Right ventricle myocardium inferior (tissue), 1 donor: Measurements from ENCODE around the gene RNF130. TPM values are rescaled to one million over a fixed set of nuclear protein-coding genes. Genes with fewer than 3 reads are reported as not detected.

Source experiments
- ATAC-seq: fragments of 200-7000 bp; cut with Tn5 transposase; one replicate; pipeline ENCODE4 v1.9.1; 2020; ENCODE audit warnings: mild to moderate bottlenecking, moderate library complexity
- DNase-seq: peaks from one replicate; pipeline ENCODE4 v3.0.0; 2021; ENCODE audit errors: missing footprints
- intact Hi-C: fragments of 100-400 bp; cut with DNase I; formaldehyde crosslinking; loops from one replicate; pipeline ENCODE4 v1.11.0; 2022
- microRNA-seq: library from miRNA; unstranded; fragments of <30 nt; microRNA quantifications from one replicate; pipeline ENCODE4 v1.2.0, GENCODE V29; 2020
- total RNA-seq: library from RNA; stranded (reverse); fragmentation: NEBNext Ultra II Directional; extraction: Animal tissue kit (Norgen Biotek cat#: 25700); gene quantifications from one replicate; pipeline ENCODE4 v1.2.1, GENCODE V29; 2021
- donor health status: DM: no; HTN: yes; CAD: no; lungs with severe emphysema.

The RNF130 gene
- total RNA-seq, 1 donor from 2014 or later, result 51.2 TPM

DNA sequence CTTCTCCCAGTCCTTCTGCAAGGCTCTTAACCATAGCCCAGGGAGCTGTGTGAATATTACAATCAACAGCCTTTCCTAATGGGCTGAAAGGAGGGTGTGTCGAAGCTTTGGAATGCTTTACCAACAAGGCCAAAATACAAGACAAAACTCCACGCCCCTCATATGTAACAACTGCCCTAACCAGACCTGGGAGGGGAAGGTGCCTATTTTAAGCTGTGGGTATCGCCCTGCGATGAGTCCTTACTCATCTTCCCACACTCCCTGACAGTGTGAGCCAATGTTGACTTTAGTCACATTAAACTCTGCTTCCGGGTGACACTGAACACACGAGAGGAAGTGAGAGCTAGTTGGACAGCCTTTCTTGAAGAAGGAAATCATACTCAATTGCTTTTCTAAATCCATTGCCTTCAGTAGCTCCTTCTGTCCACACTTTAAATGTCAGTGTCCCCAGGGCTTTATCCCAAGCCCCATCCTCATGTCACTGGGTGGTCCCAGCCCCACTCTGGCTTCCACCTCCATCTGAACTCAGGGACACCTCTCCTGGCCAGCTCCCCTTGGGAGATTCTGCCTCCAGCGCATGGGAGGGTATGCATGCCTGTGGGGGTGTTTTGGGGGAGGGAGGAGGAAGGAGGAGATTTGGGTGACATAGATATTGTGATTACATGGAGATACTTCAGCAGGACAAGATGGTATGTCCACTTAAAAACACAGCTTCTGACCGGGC, 157.4 kb downstream of the RNF130 start:
- intact Hi-C loops, result no loop called here
- no peak for DNase-seq
- peak; percentile 39 for ATAC-seq

DNA sequence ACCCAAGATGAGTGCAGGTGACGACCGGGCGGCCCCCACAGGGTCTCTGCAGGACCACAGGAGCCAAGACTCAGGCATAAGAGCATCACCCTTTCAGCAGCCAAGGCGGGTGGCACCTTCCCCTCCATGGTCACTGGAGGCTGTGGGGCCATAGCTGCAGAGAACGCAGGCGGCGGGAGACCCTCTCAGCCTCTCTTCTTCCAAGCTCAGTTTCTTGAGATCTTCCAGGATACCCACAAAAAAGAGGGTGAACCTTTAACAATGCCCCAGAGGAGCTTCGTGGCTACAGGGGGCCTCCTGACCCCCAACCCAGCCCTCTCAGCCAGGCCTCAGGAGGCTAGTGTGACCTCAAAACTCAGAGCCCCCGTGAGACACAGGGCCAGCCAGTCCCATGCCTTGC, 158.1 kb downstream of the RNF130 start:
- no peak for DNase-seq
- intact Hi-C loops, result no loop called here
- no peak for ATAC-seq

DNA sequence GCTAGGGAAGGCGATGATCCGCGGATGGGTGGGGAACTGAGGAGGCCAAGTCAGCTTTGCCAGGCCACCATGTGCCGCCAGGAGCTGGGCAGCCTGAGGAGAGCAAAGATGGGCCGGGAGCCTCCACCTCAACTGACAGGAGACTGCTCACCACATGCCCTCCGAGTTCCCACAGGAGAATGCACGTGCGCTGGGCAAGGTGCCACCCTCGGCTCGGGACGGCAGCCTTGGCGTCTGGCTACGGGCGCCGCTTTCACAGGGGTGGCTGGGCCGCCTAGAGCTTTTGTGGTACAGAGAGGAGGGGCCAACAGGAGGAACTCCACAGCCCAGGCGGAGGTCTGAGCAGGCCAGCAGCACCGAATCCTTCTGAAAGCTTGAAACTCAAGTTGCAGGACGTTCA, 158.6 kb downstream of the RNF130 start:
- ATAC-seq, result no peak
- no peak for DNase-seq
- intact Hi-C loops, result no loop called here

DNA sequence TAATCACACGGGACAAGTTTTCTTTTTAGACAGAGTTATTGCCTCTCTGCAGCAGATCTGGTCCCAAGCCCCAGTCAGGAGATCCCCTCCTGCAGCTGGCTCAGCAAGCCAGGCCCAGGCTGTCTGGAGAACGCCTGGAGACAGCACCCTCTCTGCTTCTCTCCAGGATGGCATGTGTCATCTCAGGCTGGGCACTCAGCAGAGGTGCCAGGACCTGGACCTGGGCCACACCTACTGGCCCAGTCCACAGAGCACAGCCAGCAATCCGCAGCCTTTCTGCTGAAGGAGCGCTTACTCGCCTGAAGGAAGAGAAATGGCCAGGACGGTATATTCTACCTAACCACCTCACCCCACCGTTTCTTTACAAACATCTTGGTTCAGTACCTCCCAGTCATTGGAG, 159.2 kb downstream of the RNF130 start:
- DNase-seq (no peak), ATAC-seq (no peak)
- intact Hi-C loops, result no loop called here

DNA sequence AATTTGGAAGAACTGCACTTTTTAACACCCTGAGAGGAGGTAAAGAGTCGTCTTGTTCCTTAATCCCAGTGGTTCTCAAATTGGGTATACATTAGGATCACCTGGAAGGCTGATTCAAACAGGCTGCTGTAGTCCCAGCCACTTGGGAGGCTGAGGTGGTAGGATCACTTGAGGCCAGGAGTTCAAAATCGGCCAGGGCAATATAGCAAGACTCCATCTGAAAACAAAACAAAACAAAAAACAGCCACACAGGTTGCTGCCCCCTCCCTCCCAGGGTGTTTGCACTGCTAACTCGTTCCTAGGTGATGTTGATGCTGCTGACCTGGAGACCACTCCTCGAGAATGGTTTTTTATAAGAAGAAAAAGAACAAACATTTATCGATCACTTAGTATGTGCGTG, 162.3 kb downstream of the RNF130 start:
- intact Hi-C loops, result loop anchor here (5.0 kb wide), 3 partner anchors 102 to 163 kb away; partner anchors contain the start of genes MGAT4B and RNF130
- no peak for DNase-seq
- no peak for ATAC-seq

DNA sequence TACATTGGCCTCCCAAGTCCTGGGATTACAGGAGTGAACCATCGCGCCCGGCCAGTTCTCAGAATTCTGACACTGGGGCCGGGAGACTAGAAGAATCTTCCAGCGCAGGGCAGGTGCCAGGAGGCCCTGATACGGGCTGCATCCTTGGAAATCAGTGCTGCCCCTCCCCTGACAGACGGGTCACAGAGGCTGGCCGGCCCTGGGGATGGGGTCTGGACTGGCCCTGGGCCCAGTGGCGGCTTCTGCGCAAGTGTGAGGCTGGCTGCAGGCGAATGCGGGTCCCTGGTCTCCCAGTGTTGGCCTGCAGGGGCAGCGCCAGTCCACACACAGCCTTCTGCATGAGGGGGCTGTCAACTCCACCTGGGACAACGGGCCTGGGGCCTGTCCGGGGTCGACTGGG, 163.0 kb downstream of the RNF130 start:
- intact Hi-C loops, result loop anchor here (5.0 kb wide), 3 partner anchors 101 to 164 kb away; partner anchors contain the start of genes MGAT4B and RNF130
- DNase-seq, result no peak
- no peak for ATAC-seq

DNA sequence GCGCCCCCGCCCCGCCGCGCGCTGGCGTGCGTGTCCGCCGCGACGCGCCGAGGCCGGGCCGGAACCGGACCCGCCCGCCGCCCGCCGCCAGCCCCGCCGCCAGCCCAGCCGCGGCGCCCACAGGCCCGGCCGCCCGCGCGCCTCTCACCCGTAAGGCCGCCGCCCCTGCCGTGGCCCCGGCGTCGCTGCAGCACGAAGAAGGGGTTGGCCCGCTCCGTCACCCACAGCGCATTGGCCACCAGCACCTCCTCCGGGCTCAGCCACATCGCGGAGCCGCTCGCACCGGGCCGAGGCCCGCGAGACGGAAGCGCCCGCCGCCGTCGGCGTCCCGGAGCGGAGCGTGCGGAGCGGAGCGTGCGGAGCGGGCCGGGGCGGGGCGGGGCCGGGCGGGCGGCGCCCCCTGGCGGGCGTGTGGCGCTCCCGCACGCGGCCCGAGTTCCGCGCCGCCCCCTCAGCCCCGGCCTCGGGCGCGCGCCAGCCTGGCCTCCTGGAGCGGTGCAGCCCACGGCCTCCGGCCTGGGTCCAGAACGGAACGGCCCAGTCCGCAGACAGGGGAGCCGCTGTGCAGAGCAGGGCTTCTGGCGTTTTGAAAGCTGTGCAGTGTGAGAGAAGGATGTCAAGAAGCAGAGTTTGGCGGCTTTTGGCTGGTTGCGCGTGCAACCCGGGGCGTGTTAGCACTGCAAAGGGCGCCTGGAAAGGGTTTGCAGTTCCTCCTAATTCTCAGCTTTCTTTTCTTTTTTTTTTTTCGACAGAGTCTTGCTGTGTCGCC, 163.8 kb downstream of the RNF130 start, which contains the start of gene TBC1D9B:
Gene TBC1D9B (minus strand): TSS at position 342 of the 769 bp plus-strand sequence. CDS start 76 bp downstream, at position 266.
- intact Hi-C loops, result loop anchor here (1.0 to 5.0 kb wide), 4 partner anchors 49 to 165 kb away; partner anchors contain the start of genes MGAT4B, MRNIP and RNF130
- peak; percentile 90 for ATAC-seq
- peak; percentile 90 for DNase-seq

DNA sequence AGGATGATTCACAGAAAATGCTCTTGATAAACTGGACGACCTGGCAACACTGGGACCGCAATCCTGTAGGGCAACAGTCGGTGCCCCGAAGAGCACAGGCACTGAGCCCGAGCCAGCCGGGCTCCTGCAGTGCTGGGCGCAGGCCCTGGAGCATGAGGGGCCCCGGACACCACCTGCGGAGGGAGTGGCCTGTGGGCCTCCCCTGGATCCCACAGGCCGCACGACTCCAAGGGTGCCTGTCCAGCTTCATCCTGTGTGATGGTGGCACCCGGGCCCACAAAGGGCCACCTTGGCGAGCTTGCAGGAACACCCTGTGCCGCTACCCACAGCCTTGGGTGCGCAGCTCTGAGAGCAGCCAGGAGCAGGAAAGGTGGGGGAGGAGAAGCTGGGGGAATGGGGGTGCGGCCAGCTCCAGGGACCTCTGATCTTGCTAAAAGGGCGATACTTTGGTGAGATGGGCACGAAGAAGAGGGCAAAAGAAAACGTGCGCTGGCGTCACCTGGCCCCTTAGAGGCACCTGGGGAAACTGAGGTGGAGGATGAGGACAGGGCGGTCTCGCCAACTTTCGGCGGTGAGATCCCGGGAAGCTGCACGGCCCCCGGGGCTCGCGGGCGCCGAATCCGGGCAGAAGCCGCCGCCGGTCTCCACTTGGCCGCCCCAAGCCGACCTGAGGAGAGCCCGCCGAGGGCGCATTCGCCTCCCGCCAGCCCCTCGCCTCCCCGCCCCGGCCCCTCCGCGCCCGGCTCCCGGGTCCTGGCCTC, 164.6 kb downstream of the RNF130 start:
- DNase-seq (no peak), ATAC-seq (no peak)
- intact Hi-C loops, result loop anchor here (1.0 to 5.0 kb wide), 4 partner anchors 49 to 165 kb away; partner anchors contain the start of genes MGAT4B, MRNIP and RNF130

DNA sequence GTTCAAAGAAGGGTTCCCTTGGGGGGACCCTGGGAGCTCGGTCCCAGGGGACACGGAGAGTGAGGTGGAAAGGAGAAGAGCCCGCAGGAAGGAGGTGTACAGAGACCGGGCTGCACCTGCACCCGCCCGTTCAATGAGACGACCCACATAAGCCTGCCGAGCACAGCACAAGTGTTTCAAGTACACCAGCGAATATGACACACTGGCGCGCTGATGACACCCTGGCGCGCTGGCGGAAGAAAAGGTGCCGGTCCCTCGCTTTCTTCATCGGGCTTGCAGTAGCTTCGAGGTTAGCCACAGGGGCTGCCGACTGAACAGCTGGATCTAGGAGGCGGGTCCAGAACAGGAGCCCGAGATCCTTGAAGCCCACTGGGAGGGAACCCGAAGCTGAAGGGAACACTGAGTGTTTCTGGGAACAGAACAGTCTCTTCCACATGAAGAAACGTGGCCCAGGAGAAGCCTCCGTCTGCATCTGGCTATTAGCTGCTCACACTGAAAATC, 165.2 kb downstream of the RNF130 start:
- ATAC-seq (no peak), DNase-seq (no peak)

DNA sequence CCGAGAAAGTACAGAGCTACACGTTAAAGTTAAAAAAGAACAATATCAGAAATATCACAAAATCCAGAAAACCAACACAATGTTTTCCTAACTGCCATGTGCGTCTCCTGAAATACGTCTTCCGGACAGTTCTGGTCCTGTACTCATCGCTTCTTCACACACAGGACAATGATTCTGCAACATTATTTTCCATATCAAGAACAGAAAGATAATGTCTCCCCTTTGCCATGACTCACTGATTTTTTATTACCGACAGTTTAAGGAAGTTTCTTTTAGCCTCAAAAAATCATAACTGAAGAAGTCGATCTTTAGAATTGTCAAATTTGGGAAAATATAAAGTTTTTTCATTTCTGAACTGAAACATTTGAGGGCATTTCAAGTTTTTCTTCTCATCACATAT, 166.4 kb downstream of the RNF130 start:
- intact Hi-C loops, result loop anchor here (5.0 kb wide), 3 partner anchors 98 to 167 kb away; partner anchors contain the start of genes MGAT4B and RNF130
- no peak for DNase-seq
- ATAC-seq, result no peak

More for the DNA sequence above, 165.2 kb downstream of the RNF130 start:
- intact Hi-C loops, result loop anchor here (5.0 kb wide), 3 partner anchors 99 to 166 kb away; partner anchors contain the start of genes MGAT4B and RNF130

Small RNA genes within 50 kb of the gene (microRNA-seq; reads per million reads assigned to microRNA genes)
- gene MIR340, result 350 reads per million, percentile 69 among the genes with 10 or more reads in this experiment

Other genes starting within 250 kb of the RNF130 start
- 12.2 TPM for gene MRNIP, start 212.9 kb downstream of the RNF130 start, total RNA-seq
- gene TBC1D9B, start 163.9 kb downstream of the RNF130 start, total RNA-seq, result 37.1 TPM
- 0.49 TPM for gene RASGEF1C, start 137.5 kb upstream of the RNF130 start, total RNA-seq
- 41.7 TPM for gene MAPK9, start 220.3 kb upstream of the RNF130 start, total RNA-seq